GM12878 (cell line): ENCODE data around the gene C1QL2.

Experiments used
- CTCF ChIP-seq, 3 experiments: IDR thresholded peaks in 2 of 3; conservative IDR thresholded peaks in 1 of 3; 2 replicates each; pipeline ENCODE4 v1.5.1; 2011; ENCODE audit warnings: low read depth in 3 of 3, low read length in 3 of 3, mild to moderate bottlenecking in 3 of 3, control low read depth in 2 of 3, moderate library complexity in 2 of 3, inconsistent platforms in 1 of 3, mixed read lengths in 1 of 3; ENCODE audit not compliant: control insufficient read depth in 2 of 3, insufficient read depth in 1 of 3; ENCODE audit errors: extremely low read depth in 1 of 3
- EZH2 ChIP-seq: IDR thresholded peaks from 2 replicates; pipeline ENCODE4 v1.6.1; 2012; ENCODE audit warnings: low read depth, mild to moderate bottlenecking, control low read depth, inconsistent platforms, low read length, borderline replicate concordance; ENCODE audit not compliant: control insufficient read depth
- NRF1 ChIP-seq: conservative IDR thresholded peaks from 2 replicates; pipeline ENCODE4 v1.6.1; 2011; ENCODE audit warnings: mild to moderate bottlenecking, low read depth, low read length, improper control_type of control experiment
- SP1 ChIP-seq: IDR thresholded peaks from one replicate; pipeline ENCODE4 v1.6.1; 2011; ENCODE audit warnings: low read depth, low read length
- ZNF274 ChIP-seq: IDR thresholded peaks from one replicate; pipeline ENCODE4 v1.8.0; 2011; ENCODE audit not compliant: insufficient read length, insufficient read depth
- ZNF687 ChIP-seq: fragments of 450-650 bp; IDR thresholded peaks from 2 replicates; pipeline ENCODE4 v1.6.1; 2017; ENCODE audit warnings: mild to moderate bottlenecking, moderate library complexity
- ZZZ3 ChIP-seq: IDR thresholded peaks from 2 replicates; pipeline ENCODE4 v1.6.1; 2011; ENCODE audit warnings: low read depth; ENCODE audit not compliant: control insufficient read depth, insufficient read length

GRCh38 chr2:119174993-119175347 is 16.4 kb upstream of the C1QL2 start:
- TF ChIP-seq SP1 (no peak), EZH2 (no peak), NRF1 (no peak), ZNF687 (no peak), ZZZ3 (no peak), CTCF (IDR thresholded peaks at IDR 0.05 in 2 of 3, conservative IDR thresholded peaks at IDR 0.05 in 1 of 3; ENCODE audit: control insufficient read depth in 2 of 3, extremely low read depth in 1 of 3, insufficient read depth in 1 of 3, low read depth in 3 of 3, low read length in 3 of 3) (no peak), ZNF274 (no peak)
